BLaER1 treated with 17β-estradiol and CSF1 and Interleukin-3, amounts not matched to agents 10 nM and 100 nM (cell line): ENCODE results near the gene HOXC11.

Experiments used
- H3K27ac ChIP-seq, 11 experiments: shearing (Covaris generic); formaldehyde crosslinking; 2 replicates each; pipeline ENCODE4 v1.8.1; 2022
- H3K27me3 ChIP-seq, 11 experiments: shearing (Covaris generic); formaldehyde crosslinking; 2 replicates each; pipeline ENCODE4 v1.8.1; 2022
- H3K36me3 ChIP-seq, 11 experiments: shearing (Covaris generic); formaldehyde crosslinking; 2 replicates each; pipeline ENCODE4 v1.8.1; 2022
- H3K4me1 ChIP-seq, 10 experiments: shearing (Covaris generic); formaldehyde crosslinking; 2 replicates each; pipeline ENCODE4 v1.8.1; 2022
- H3K4me2 ChIP-seq, 11 experiments: shearing (Covaris generic); formaldehyde crosslinking; 2 replicates each; pipeline ENCODE4 v1.8.1; 2022
- H3K4me3 ChIP-seq, 10 experiments: shearing (Covaris generic); formaldehyde crosslinking; 2 replicates each; pipeline ENCODE4 v1.8.1; 2022
- H3K9ac ChIP-seq, 11 experiments: shearing (Covaris generic); formaldehyde crosslinking; 2 replicates each; pipeline ENCODE4 v1.8.1; 2022
- H3K9me3 ChIP-seq, 11 experiments: shearing (Covaris generic); formaldehyde crosslinking; replicated peaks in 1 of 11; 2 replicates each; pipeline ENCODE4 v1.8.1; 2022
- H4K20me1 ChIP-seq, 11 experiments: shearing (Covaris generic); formaldehyde crosslinking; 2 replicates each; pipeline ENCODE4 v1.8.1; 2022
- Cebpa-rat ChIP-seq, 11 experiments: shearing (Covaris generic); IDR thresholded peaks; 2 replicates each; pipeline ENCODE4 v1.8.1; 2022

The HOXC11 gene

GRCh38 chr12:53961025-53961761 is 11.7 kb upstream of the HOXC11 start:
- Histone ChIP-seq H3K9ac (no peak overlapping the region), H3K9me3 (peaks cover 5 to 66% (median 35%) of the 10 kb centered on the region in 11 experiments; a peak in 18 of 22 replicates), H3K4me2 (no peak overlapping the region), H3K4me1 (peaks cover 0 to 9% (median 8%) of the 10 kb centered on the region in 10 experiments; a peak in 9 of 20 replicates), H3K4me3 (no peak overlapping the region), H3K27ac (no peak overlapping the region), H3K36me3 (no peaks in the 10 kb centered on the region), H3K27me3 (peaks cover 100% of the 10 kb centered on the region in 11 experiments), H4K20me1 (peaks cover 0 to 90% (median 65%) of the 10 kb centered on the region in 11 experiments; a peak in 16 of 22 replicates)
- no peak for TF ChIP-seq Cebpa-rat (IDR thresholded peaks at IDR 0.05)

GRCh38 chr12:53963005-53963404 is 9.9 kb upstream of the HOXC11 start:
- Histone ChIP-seq H3K4me3 (no peak overlapping the region), H3K27ac (no peak overlapping the region)
- TF ChIP-seq Cebpa-rat (IDR thresholded peaks at IDR 0.05), result no peak

GRCh38 chr12:53963434-53964314 is 9.3 kb upstream of the HOXC11 start:
- peak overlapping the region in 1 of 10 experiments; percentile 2; a peak in 1 of 20 replicates for H3K4me3 ChIP-seq
- TF ChIP-seq Cebpa-rat (IDR thresholded peaks at IDR 0.05), result no peak
- peaks cover 5 to 65% (median 35%) of the 10 kb centered on the region in 11 experiments; a peak in 18 of 22 replicates for H3K9me3 ChIP-seq
- peaks cover 100% of the 10 kb centered on the region in 11 experiments for H3K27me3 ChIP-seq
- H3K4me2 ChIP-seq, result no peak overlapping the region
- no peaks in the 10 kb centered on the region for H3K36me3 ChIP-seq
- H3K27ac ChIP-seq, result no peak overlapping the region
- H3K4me1 ChIP-seq, result peaks cover 0 to 8% (median 0%) of the 10 kb centered on the region in 10 experiments; a peak in 1 of 20 replicates
- H3K9ac ChIP-seq, result no peak overlapping the region
- H4K20me1 ChIP-seq, result peaks cover 0 to 92% (median 72%) of the 10 kb centered on the region in 11 experiments; a peak in 16 of 22 replicates

More at GRCh38 chr12:53963005-53963404, 9.9 kb upstream of the HOXC11 start:
- Histone ChIP-seq H3K36me3 (no peaks in the 10 kb centered on the region), H3K9ac (no peak overlapping the region), H3K9me3 (peaks cover 5 to 65% (median 35%) of the 10 kb centered on the region in 11 experiments; a peak in 18 of 22 replicates), H3K4me2 (no peak overlapping the region), H4K20me1 (peaks cover 0 to 90% (median 65%) of the 10 kb centered on the region in 11 experiments; a peak in 16 of 22 replicates), H3K4me1 (peaks cover 0 to 8% (median 0%) of the 10 kb centered on the region in 10 experiments; a peak in 1 of 20 replicates), H3K27me3 (peaks cover 100% of the 10 kb centered on the region in 11 experiments)

- Histone ChIP-seq H3K36me3 (no peaks in the 10 kb centered on the region), H3K27ac (no peak overlapping the region), H3K27me3 (peaks cover 100% of the 10 kb centered on the region in 11 experiments), H3K9ac (no peak overlapping the region), H3K4me2 (peak overlapping the region in 2 of 11 experiments; percentile 8 to 60; a peak in 3 of 22 replicates), H3K4me3 (no peak overlapping the region), H4K20me1 (peaks cover 0 to 93% (median 75%) of the 10 kb centered on the region in 11 experiments; a peak in 16 of 22 replicates), H3K4me1 (peaks cover 0 to 8% (median 0%) of the 10 kb centered on the region in 10 experiments; a peak in 1 of 20 replicates), H3K9me3 (peaks cover 5 to 62% (median 35%) of the 10 kb centered on the region in 11 experiments; a peak in 18 of 22 replicates)
- no peak for TF ChIP-seq Cebpa-rat (IDR thresholded peaks at IDR 0.05)
These were observed 8.6 kb upstream of the HOXC11 start for GRCh38 chr12:53964315-53964713.

GRCh38 chr12:53965281-53966084 is 7.4 kb upstream of the HOXC11 start:
- H3K9me3 ChIP-seq, result peaks cover 5 to 50% (median 24%) of the 10 kb centered on the region in 11 experiments; a peak in 18 of 22 replicates
- no peak overlapping the region for H3K4me3 ChIP-seq
- H3K9ac ChIP-seq, result no peak overlapping the region
- H3K27ac ChIP-seq, result no peak overlapping the region
- H4K20me1 ChIP-seq, result peaks cover 0 to 95% (median 79%) of the 10 kb centered on the region in 11 experiments; a peak in 17 of 22 replicates
- peaks cover 100% of the 10 kb centered on the region in 11 experiments for H3K27me3 ChIP-seq
- no peak overlapping the region for H3K4me2 ChIP-seq
- TF ChIP-seq Cebpa-rat (IDR thresholded peaks at IDR 0.05), result no peak
- H3K36me3 ChIP-seq, result no peaks in the 10 kb centered on the region
- peaks cover 0 to 8% (median 0%) of the 10 kb centered on the region in 10 experiments; a peak in 1 of 20 replicates for H3K4me1 ChIP-seq

- H3K9ac ChIP-seq, result no peak overlapping the region
- H4K20me1 ChIP-seq, result peaks cover 0 to 98% (median 77%) of the 10 kb centered on the region in 11 experiments; a peak in 17 of 22 replicates
- no peak overlapping the region for H3K4me3 ChIP-seq
- H3K27ac ChIP-seq, result no peak overlapping the region
- no peak for TF ChIP-seq Cebpa-rat (IDR thresholded peaks at IDR 0.05)
- H3K4me2 ChIP-seq, result no peak overlapping the region
- peaks cover 100% of the 10 kb centered on the region in 11 experiments for H3K27me3 ChIP-seq
- peaks cover 0 to 8% (median 0%) of the 10 kb centered on the region in 10 experiments; a peak in 1 of 20 replicates for H3K4me1 ChIP-seq
- H3K36me3 ChIP-seq, result no peaks in the 10 kb centered on the region
- H3K9me3 ChIP-seq, result peaks cover 5 to 45% (median 22%) of the 10 kb centered on the region in 11 experiments; a peak in 18 of 22 replicates
These were observed 6.9 kb upstream of the HOXC11 start for GRCh38 chr12:53966085-53966384.

- H3K4me2 ChIP-seq, result no peak overlapping the region
- H3K36me3 ChIP-seq, result no peaks in the 10 kb centered on the region
- H4K20me1 ChIP-seq, result peaks cover 0 to 98% (median 77%) of the 10 kb centered on the region in 11 experiments; a peak in 17 of 22 replicates
- no peak overlapping the region for H3K9ac ChIP-seq
- H3K4me3 ChIP-seq, result no peak overlapping the region
- H3K4me1 ChIP-seq, result peaks cover 0 to 8% (median 0%) of the 10 kb centered on the region in 10 experiments; a peak in 1 of 20 replicates
- H3K27ac ChIP-seq, result no peak overlapping the region
- H3K27me3 ChIP-seq, result peaks cover 100% of the 10 kb centered on the region in 11 experiments
- H3K9me3 ChIP-seq, result peaks cover 5 to 44% (median 17%) of the 10 kb centered on the region in 11 experiments; a peak in 17 of 22 replicates
- TF ChIP-seq Cebpa-rat (IDR thresholded peaks at IDR 0.05), result no peak
These were observed 6.4 kb upstream of the HOXC11 start for GRCh38 chr12:53966385-53967133.
